Osteoblast (primary cell): ENCODE measurements around the gene WDR4. TPM values are rescaled to one million over a fixed set of nuclear protein-coding genes. Genes with fewer than 3 reads are reported as not detected.

Experiments used
- DNase-seq: peaks from one replicate; pipeline ENCODE4 v3.0.0; 2011; ENCODE audit warnings: low spot score, mixed read lengths; ENCODE audit not compliant: insufficient read length; ENCODE audit errors: missing footprints
- H2AFZ ChIP-seq: 2 replicates; pipeline ENCODE4 v1.6.0; 2011; ENCODE audit warnings: mild to moderate bottlenecking, low read length
- H3K27ac ChIP-seq: 2 replicates; pipeline ENCODE4 v1.5.1; 2011; ENCODE audit warnings: mild to moderate bottlenecking, low read depth, low read length, moderate library complexity
- H3K27me3 ChIP-seq: 2 replicates; pipeline ENCODE4 v1.6.0; 2012; ENCODE audit warnings: mild to moderate bottlenecking, control low read depth, inconsistent platforms, low read length, moderate library complexity; ENCODE audit not compliant: insufficient read depth
- H3K36me3 ChIP-seq: 2 replicates; pipeline ENCODE4 v1.5.1; 2011; ENCODE audit warnings: mild to moderate bottlenecking, low read length, control low read depth, moderate library complexity; ENCODE audit not compliant: insufficient read depth
- H3K4me1 ChIP-seq: 2 replicates; pipeline ENCODE4 v1.5.1; 2011; ENCODE audit warnings: mild to moderate bottlenecking, low read length, control low read depth, moderate library complexity; ENCODE audit not compliant: insufficient read depth
- H3K4me2 ChIP-seq: 2 replicates; pipeline ENCODE4 v1.6.0; 2011; ENCODE audit warnings: mild to moderate bottlenecking, low read length; ENCODE audit not compliant: insufficient read depth
- H3K4me3 ChIP-seq: fragments of 200-600 bp; sonication (generic); 3 replicates; pipeline ENCODE4 v1.5.1; 2012; ENCODE audit warnings: mild to moderate bottlenecking, low read length, inconsistent platforms; ENCODE audit not compliant: insufficient read depth
- H3K79me2 ChIP-seq: 2 replicates; pipeline ENCODE4 v1.6.0; 2012; ENCODE audit warnings: mild to moderate bottlenecking, low read length, control low read depth, inconsistent platforms; ENCODE audit not compliant: insufficient read depth
- H3K9me3 ChIP-seq: 2 replicates; pipeline ENCODE4 v1.5.1; 2011; ENCODE audit warnings: low read depth, low read length, control low read depth
- H4K20me1 ChIP-seq: 2 replicates; pipeline ENCODE4 v1.6.0; 2012; ENCODE audit warnings: mild to moderate bottlenecking, low read length, control low read depth; ENCODE audit not compliant: insufficient read depth
- total RNA-seq: library from RNA; depleted of rRNA; stranded (reverse); fragments of >200 nt; gene quantifications from 2 replicates; pipeline ENCODE4 v1.2.3, GENCODE V29; 2012
- TF ChIP-seq, protein P1 (sequence below): IDR thresholded peaks from 2 replicates; pipeline ENCODE4 v1.5.1; 2011; ENCODE audit warnings: mild to moderate bottlenecking, low read depth, low read length, moderate library complexity; ENCODE audit errors: extremely low read depth

Gene WDR4
- total RNA-seq, 1 donor: 10.1 TPM

DNA sequence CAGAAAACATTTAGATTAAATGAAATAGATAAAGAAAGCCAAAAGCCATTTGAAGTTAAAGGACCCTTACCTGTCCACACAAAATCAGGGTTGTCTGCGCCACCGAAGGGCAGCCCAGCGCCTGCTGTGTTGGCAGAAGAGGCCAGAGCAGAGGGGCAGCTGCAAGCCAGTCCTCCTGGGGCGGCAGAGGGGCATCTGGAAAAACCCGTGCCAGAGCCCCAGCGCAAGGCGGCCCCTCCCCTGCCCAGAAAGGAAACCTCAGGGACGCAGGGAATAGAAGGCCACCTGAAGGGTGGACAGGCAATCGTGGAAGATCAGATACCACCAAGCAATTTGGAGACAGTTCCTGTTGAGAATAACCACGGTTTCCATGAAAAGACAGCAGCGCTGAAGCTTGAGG is 24.5 kb upstream of the WDR4 start:
- no peaks in the 10 kb centered on the region for H3K9me3 ChIP-seq
- TF ChIP-seq, protein P1, sequence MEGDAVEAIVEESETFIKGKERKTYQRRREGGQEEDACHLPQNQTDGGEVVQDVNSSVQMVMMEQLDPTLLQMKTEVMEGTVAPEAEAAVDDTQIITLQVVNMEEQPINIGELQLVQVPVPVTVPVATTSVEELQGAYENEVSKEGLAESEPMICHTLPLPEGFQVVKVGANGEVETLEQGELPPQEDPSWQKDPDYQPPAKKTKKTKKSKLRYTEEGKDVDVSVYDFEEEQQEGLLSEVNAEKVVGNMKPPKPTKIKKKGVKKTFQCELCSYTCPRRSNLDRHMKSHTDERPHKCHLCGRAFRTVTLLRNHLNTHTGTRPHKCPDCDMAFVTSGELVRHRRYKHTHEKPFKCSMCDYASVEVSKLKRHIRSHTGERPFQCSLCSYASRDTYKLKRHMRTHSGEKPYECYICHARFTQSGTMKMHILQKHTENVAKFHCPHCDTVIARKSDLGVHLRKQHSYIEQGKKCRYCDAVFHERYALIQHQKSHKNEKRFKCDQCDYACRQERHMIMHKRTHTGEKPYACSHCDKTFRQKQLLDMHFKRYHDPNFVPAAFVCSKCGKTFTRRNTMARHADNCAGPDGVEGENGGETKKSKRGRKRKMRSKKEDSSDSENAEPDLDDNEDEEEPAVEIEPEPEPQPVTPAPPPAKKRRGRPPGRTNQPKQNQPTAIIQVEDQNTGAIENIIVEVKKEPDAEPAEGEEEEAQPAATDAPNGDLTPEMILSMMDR: no peak
- no peak for DNase-seq
- H2AFZ ChIP-seq: no peak overlapping the region
- H3K27me3 ChIP-seq: no peaks in the 10 kb centered on the region
- H4K20me1 ChIP-seq: peaks cover 30% of the 10 kb centered on the region
- peaks cover 54% of the 10 kb centered on the region for H3K79me2 ChIP-seq
- H3K4me3 ChIP-seq: no peak overlapping the region
- no peak overlapping the region for H3K4me2 ChIP-seq
- H3K36me3 ChIP-seq: peaks cover 74% of the 10 kb centered on the region
- H3K4me1 ChIP-seq: no peaks in the 10 kb centered on the region
- H3K27ac ChIP-seq: no peak overlapping the region

DNA sequence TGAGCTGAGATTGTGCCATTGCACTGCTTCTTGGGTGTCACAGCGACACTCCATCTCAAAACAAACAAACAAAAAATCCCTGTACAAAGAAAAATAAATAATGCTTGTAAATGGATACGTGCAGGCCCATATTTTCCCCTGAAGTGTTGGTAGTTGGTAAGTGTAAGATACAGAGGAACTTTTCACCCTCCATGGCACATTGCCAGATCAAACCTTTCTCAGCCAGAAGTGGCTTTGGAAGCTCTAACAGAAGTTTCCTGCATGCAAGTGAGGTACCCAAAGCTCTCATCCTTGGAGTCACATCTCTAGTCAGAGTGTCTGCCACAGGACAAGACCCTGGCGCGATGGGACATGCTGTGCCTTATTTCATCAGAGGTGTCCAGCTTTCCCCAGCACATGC is 21.1 kb upstream of the WDR4 start:
- Histone ChIP-seq H3K79me2 (peaks cover 68% of the 10 kb centered on the region), H2AFZ (no peak overlapping the region), H3K27ac (no peak overlapping the region), H3K36me3 (peaks cover 71% of the 10 kb centered on the region), H3K27me3 (no peaks in the 10 kb centered on the region), H3K4me2 (no peak overlapping the region), H4K20me1 (peaks cover 27% of the 10 kb centered on the region), H3K4me1 (no peaks in the 10 kb centered on the region), H3K9me3 (no peaks in the 10 kb centered on the region), H3K4me3 (no peak overlapping the region)
- DNase-seq: no peak
- TF ChIP-seq, protein P1: no peak

DNA sequence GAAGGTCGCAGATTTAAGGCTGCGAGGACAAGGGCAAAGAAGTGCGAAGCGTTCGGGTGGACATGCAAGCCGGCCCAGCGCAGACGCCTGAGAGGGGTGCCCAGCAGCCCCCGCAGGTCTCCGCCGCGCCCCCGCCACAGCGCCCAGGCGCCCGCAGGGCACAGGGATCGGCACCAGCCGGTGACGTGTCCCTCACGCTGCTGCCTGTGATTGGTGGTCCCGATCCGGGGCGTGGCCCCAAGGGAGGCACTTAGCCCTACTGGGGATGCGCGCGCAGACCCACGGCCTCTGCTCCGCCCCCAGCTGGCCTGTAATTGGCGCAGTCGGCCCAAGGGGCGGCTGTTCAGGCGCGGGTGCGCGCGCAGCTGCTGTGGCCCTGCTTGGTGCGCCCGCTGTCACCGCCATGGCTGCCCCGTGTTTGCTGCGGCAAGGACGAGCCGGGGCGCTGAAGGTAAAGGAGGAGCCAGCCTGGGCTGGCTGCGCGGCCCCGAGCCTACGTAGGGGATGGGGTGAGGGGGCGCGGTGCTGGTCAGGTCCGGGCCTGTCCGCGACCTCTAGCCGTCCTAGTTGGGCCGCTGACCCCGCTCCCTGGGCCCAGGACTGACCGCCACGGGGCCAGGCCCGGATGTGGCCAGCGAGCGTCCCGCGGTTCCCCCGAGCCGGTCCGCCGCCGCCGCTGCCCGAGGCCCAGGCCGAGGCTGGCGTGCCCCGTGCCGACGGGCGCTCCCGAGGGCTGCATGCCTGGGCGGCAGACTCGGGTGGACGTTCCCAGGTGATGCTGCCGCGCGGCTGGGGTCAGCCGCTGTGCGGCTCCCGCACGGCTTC is 13.8 kb upstream of the WDR4 start, which contains the start of gene NDUFV3:
Gene NDUFV3 (plus strand): TSS at position 379 of the 825 bp plus-strand sequence. CDS start 25 bp downstream, at position 404.
- H2AFZ ChIP-seq: peak within 1 kb of the TSS; percentile 93
- peaks cover 33% of the 10 kb centered on the region for H3K79me2 ChIP-seq
- H3K4me1 ChIP-seq: peaks cover 16% of the 10 kb centered on the region
- no peaks in the 10 kb centered on the region for H3K9me3 ChIP-seq
- peak within 1 kb of the TSS; percentile 99 for H3K4me3 ChIP-seq
- H3K27me3 ChIP-seq: no peaks in the 10 kb centered on the region
- peak within 1 kb of the TSS; percentile 90 for H3K4me2 ChIP-seq
- peaks cover 18% of the 10 kb centered on the region for H4K20me1 ChIP-seq
- peak within 1 kb of the TSS; percentile 92 for H3K27ac ChIP-seq
- peaks cover 26% of the 10 kb centered on the region for H3K36me3 ChIP-seq
- TF ChIP-seq, protein P1: no peak
- DNase-seq: peak; percentile 99

DNA sequence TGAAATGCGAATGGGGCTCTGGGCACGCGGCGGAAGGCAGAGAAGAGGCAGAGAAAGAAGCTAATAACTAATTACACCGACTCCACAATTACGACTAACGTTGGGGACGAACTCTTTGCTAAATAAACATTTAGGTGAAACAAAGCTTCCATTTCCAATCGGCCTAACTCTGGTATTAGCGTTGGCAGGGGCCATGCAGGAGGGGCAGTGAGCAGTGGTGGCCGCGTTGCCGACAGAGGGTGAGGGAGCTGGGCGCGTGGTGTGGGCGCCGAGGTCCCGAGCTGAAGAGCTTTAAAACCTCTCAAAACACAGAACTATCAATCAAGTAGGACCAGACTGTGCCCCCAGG is 13.2 kb upstream of the WDR4 start:
- Histone ChIP-seq H3K4me1 (peaks cover 16% of the 10 kb centered on the region), H2AFZ (peak overlapping the region; percentile 93)

More for the DNA sequence above, 13.2 kb upstream of the WDR4 start:
- H4K20me1 ChIP-seq: peaks cover 18% of the 10 kb centered on the region
- peak overlapping the region; percentile 82 for H3K27ac ChIP-seq
- H3K36me3 ChIP-seq: peaks cover 20% of the 10 kb centered on the region
- peak overlapping the region; percentile 99 for H3K4me3 ChIP-seq
- no peak for DNase-seq
- TF ChIP-seq, protein P1: no peak
- H3K4me2 ChIP-seq: peak overlapping the region; percentile 87
- H3K9me3 ChIP-seq: no peaks in the 10 kb centered on the region
- H3K79me2 ChIP-seq: peaks cover 30% of the 10 kb centered on the region
- no peaks in the 10 kb centered on the region for H3K27me3 ChIP-seq
